HFF-Myc (cell line): Measurements from ENCODE around the gene CHRM4.

Experiments used
- DNase-seq: peaks from one replicate; pipeline ENCODE4 v3.0.0-alpha.2; 2011; ENCODE audit warnings: low read depth; ENCODE audit errors: extremely low read depth
- H3K4me3 ChIP-seq: replicated peaks from 2 replicates; pipeline ENCODE4 v1.5.1; 2011; ENCODE audit warnings: low read depth, mild to moderate bottlenecking, control low read depth, low read length
- CTCF ChIP-seq: IDR thresholded peaks from 2 replicates; pipeline ENCODE4 v1.5.1; 2012; ENCODE audit warnings: mild to moderate bottlenecking, low read depth, low read length, control low read depth; ENCODE audit errors: missing control alignments

Gene CHRM4

GRCh38 chr11:46408407-46408986, 16.9 kb upstream of the CHRM4 start:
- TF ChIP-seq CTCF = no peak
- DNase-seq = no peak
- no peak overlapping the region for H3K4me3 ChIP-seq

- DNase-seq = no peak
- no peak for TF ChIP-seq CTCF
- no peak overlapping the region for H3K4me3 ChIP-seq
Observed at GRCh38 chr11:46407635-46408034, 16.1 kb upstream of the CHRM4 start.

GRCh38 chr11:46404476-46405017, 13.0 kb upstream of the CHRM4 start:
- DNase-seq = no peak
- no peak overlapping the region for H3K4me3 ChIP-seq
- TF ChIP-seq CTCF = no peak

GRCh38 chr11:46402957-46403902, 11.7 kb upstream of the CHRM4 start:
- no peak for TF ChIP-seq CTCF
- DNase-seq = no peak
- no peak overlapping the region for H3K4me3 ChIP-seq

- no peak for DNase-seq
- TF ChIP-seq CTCF = no peak
- H3K4me3 ChIP-seq = no peak overlapping the region
Observed at GRCh38 chr11:46397526-46397925, 6.0 kb upstream of the CHRM4 start.

GRCh38 chr11:46393759-46394158, 2.2 kb upstream of the CHRM4 start:
- no peak for DNase-seq
- no peak overlapping the region for H3K4me3 ChIP-seq
- TF ChIP-seq CTCF = no peak
